GM18909 (cell line): ENCODE measurements around the gene CAMTA1.

Experiments
- ATAC-seq: cut with Tn5 transposase; IDR thresholded peaks from one replicate; pipeline ENCODE4 v1.9.1; 2021; ENCODE audit warnings: mild to moderate bottlenecking; ENCODE audit not compliant: unreplicated experiment, poor library complexity

The CAMTA1 gene

GRCh38 chr1:7199077-7199779 lies 414.0 kb downstream of the CAMTA1 start:
- no peak for ATAC-seq

DNA sequence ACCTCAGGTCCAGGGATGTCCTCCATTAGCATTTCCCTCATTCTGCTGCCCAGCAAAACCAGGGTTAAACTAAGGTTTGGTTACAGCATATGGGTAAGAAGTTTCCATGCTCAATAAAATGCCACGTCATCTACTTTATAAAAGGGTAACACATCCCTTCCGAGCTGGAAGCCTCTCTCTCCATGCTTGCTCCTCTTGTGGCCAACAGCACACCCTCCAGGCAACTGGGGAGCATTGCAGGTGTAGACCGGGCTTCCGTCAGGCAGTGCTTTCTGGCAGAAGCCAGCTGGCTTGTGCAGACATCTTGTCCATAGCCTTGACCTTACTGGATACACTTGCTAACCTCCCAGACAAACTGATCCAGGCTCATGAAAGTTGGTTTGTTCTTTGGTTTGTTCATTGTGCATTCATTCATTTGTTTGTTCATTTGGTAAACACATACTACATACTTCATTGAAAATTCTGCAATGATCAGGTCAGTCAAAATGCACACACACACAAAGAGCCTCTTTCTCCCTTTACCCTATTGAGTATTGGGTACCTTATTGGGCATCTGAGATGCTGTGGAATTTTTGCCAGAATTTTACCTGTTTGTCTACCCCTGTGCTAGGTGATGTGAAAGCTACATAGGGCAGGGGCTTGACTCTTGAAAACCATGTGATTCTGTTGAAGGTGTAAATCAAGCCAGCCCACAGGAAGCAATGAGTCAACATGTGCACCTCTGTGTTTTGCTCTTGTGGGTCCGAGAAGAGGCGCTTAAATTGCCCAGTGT lies 422.8 kb downstream of the CAMTA1 start:
- ATAC-seq = no peak

- ATAC-seq = no peak
Observed at GRCh38 chr1:7208647-7209180, 423.5 kb downstream of the CAMTA1 start.

- ATAC-seq = no peak
Observed at GRCh38 chr1:7209336-7209735, 424.1 kb downstream of the CAMTA1 start.

DNA sequence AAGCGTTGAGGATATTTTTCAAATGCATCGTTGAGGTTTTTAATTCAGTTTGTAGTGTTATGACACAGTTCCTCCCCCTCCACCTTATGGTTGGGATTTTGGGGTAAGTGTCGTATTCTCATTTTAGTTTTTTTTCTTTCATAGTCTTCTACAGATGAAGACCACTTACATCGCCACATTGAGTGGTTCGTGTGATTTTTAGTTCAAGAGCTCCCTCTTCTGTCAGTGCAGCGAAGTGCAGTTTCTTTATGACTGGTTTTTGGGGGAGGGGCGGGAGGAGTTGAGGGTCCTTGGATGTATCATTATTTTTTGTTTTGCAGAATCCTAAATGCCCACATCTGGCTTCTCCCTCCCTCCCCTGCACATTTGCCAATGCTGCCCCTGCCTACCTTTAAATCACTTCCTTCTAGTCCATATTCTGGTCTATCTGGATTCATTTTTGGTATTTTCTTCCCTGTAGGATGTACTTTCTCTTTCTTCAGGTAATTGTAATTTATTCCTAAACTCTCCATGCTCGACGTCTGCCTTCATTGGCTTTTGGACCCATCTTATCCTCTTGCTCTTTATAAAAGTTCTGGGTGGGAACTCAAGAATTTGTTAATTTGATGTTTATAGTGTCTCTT lies 433.1 kb downstream of the CAMTA1 start:
- ATAC-seq = no peak

DNA sequence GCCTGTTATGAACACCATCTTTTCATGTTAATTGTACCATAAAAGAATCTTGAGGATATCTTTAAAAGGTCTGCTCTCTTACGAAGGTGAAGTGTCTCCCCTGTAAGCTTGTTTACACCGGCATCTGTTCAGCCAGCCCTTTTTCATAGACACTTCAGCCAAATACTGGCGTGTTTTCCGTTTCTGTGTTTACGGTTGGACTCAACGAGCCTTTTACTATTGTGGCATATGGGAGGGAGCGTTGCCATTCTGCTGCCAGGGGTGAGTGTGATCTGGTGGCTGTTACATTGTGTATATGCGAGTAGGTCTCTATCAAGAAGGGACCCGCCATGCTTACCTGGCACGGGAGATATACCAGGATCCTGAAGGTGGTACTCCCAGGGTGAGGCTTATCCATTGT lies 433.8 kb downstream of the CAMTA1 start:
- ATAC-seq = no peak

- ATAC-seq = no peak
Observed at GRCh38 chr1:7220007-7220406, 434.8 kb downstream of the CAMTA1 start.

- no peak for ATAC-seq
Observed at GRCh38 chr1:7220712-7221252, 435.5 kb downstream of the CAMTA1 start.

DNA sequence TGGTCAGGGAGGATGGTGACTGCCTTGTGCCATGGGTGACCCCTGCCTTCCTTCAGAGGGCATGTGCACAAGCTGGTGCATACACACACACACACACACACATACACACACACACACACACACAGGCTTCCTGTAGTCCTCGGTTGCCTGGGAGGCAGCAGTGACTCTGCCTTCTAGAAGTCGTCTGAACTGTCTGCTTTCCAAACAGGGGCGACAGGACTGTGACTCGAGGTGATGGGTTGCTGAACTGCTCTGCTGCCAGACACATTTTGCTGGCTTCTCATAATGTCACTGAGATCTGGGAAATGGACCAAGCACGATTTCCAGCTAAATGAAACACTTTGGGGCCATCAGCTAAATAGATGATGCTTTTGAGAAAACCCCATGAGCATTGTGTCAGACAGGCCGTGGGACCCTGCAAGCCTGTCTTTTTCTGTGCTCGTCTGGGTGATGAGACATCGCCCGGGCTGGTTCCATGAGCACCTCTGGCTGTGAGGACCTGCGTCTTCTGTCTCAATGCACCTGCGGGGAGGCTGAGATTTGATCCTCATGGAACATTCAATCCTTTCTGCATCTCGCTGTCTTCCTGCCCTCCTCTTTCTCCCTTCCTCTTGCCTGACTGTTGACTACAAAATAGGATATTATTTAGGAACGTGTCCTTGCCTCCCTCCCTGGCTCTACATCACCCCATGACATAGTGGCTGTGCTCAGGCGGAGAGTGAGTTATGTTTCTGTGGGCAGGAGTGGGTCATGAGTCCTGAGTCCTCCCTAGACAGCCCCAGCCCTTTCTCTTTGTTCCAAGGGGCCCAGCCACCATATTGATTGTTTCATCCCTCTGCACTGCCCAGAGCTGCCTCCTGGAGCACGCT lies 436.8 kb downstream of the CAMTA1 start:
- ATAC-seq = no peak

DNA sequence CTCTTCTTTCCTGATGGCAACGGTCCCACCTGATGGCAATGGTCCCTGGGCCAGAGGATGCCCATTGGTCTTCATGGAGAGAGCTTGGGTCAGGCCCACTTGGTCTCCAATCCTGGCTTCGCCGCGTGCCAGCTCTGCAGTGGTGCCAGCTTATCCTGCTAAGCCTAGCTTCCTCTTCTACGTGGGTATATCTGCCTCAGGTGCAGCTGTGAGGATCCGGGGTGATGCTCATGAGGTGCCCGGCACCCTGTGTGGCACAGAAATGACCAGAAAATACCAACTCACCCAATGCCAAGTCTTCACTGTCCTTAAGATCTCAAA lies 437.4 kb downstream of the CAMTA1 start:
- no peak for ATAC-seq

- ATAC-seq = no peak
Observed at GRCh38 chr1:7223334-7224080, 438.3 kb downstream of the CAMTA1 start.

- no peak for ATAC-seq
Observed at GRCh38 chr1:7224081-7224534, 438.9 kb downstream of the CAMTA1 start.

DNA sequence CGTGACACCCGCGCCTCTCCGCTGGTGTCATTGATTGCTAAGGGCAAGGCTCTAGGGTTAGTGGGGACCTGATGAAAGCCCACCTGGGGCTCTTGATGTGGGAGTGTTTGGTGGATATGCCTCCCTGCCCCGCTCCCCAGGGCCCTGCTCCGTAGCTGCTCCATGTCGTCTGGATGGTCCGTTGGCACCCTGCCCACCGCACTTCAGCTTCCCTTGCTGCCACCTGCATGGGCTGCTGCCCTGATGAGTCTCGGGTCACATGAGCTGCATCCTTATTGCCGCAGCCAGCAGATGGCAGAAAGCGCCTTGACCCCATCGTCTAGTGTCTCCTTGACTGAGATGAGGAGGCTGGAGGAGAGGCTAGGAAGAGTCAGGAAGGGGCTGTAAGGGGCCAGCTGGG lies 439.4 kb downstream of the CAMTA1 start:
- no peak for ATAC-seq

DNA sequence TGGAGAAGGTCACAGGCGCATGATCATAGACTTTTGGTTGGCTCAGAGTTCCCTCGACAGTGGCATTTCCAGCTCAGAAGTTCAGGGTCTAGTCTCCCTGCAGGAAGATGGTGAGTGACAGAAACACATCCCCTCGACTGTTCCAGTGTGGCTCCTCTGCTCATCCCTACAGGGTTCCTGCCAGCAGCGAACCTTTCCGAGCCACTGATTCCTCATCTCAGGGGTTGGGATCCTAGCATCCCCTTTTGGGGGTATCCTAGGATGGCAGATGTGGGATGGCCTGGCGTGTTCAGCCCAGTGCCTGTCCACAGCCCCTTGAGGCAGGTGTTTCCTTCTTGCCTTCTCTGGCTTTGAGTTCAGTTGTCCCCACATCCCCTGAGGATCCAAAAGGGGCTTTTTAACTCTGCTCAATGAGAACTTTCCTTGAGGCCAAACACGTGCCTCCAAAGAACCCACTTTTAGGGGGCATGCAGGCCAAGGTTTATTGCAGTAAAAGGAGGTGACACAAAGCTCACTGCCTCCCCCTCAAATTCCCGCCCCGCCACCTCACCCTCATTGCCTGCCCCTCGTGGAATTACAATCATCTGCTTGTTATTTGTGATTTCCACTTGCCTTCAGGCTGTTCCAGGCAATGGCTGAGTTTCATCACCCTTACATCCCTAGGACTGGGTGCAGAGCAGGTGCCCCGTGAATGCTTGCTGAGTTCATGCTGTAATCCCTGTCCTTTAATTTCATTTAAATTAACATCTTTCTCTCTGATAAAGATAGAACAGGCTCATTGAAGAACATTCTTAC lies 440.7 kb downstream of the CAMTA1 start:
- ATAC-seq = no peak

DNA sequence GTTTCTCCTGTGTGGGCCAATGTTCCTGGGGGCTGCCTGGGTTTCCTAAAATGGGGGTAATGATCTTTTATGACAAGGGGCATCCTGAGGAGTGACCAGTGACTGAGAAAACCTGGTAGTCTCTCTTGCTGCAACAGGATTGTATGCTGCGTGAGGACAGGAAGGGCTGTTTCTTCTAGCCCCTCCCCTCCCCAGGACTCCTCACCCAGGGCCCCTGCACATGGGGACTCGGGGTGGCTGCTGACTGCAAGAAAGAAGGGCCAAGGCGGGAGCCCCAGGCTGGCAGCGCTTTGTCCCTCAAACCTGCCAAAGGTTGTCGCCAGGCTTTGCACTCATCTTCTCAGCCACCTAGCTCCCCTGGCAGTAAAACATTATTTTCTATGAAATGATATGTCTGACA lies 442.4 kb downstream of the CAMTA1 start:
- no peak for ATAC-seq

- no peak for ATAC-seq
Observed at GRCh38 chr1:7228252-7228961, 443.2 kb downstream of the CAMTA1 start.

- ATAC-seq = no peak
Observed at GRCh38 chr1:7229186-7229585, 443.9 kb downstream of the CAMTA1 start.
